ENCODE data around the gene EIF3D.

EIF3D gene

GRCh38 chr22:36528795-36529751, at the start of gene EIF3D:
Gene EIF3D (minus strand): TSS chr22:36529166. CDS start chr22:36526121, 3,045 bp downstream.
- Histone ChIP-seq H3K27me3 (ENCODE audit: control insufficient read depth in 2 of 2, insufficient read depth in 2 of 2, low read length in 2 of 2) (no peaks in the 10 kb centered on the region), H3K9ac (ENCODE audit: low read depth in 1 of 2, low read length in 2 of 2) (peak within 1 kb of the TSS; percentile 82 to 91), H3K36me3 (ENCODE audit: control insufficient read depth in 2 of 2, insufficient read depth in 2 of 2, low read length in 2 of 2) (peaks cover 28% of the 10 kb centered on the region in 2 donors), H3K27ac (ENCODE audit: low read depth in 2 of 2, low read length in 2 of 2) (peak within 1 kb of the TSS; percentile 95 to 98), H3K9me3 (ENCODE audit: control insufficient read depth in 2 of 2, low read length in 2 of 2) (no peaks in the 10 kb centered on the region), H3K4me3 (ENCODE audit: low read length in 2 of 2) (peak within 1 kb of the TSS; percentile 76 to 96), H3K4me1 (ENCODE audit: control insufficient read depth in 2 of 2, insufficient read depth in 2 of 2, low read length in 2 of 2) (peaks cover 0 to 8% of the 10 kb centered on the region in 2 donors)

- H3K9ac ChIP-seq (ENCODE audit: low read depth in 1 of 2, low read length in 2 of 2), result no peak overlapping the region
- H3K4me1 ChIP-seq (ENCODE audit: control insufficient read depth in 2 of 2, insufficient read depth in 2 of 2, low read length in 2 of 2), result no peaks in the 10 kb centered on the region
- no peaks in the 10 kb centered on the region for H3K9me3 ChIP-seq (ENCODE audit: control insufficient read depth in 2 of 2, low read length in 2 of 2)
- H3K27ac ChIP-seq (ENCODE audit: low read depth in 2 of 2, low read length in 2 of 2), result no peak overlapping the region
- H3K36me3 ChIP-seq (ENCODE audit: control insufficient read depth in 2 of 2, insufficient read depth in 2 of 2, low read length in 2 of 2), result no peaks in the 10 kb centered on the region
- no peak overlapping the region for H3K4me3 ChIP-seq (ENCODE audit: low read length in 2 of 2)
- H3K27me3 ChIP-seq (ENCODE audit: control insufficient read depth in 2 of 2, insufficient read depth in 2 of 2, low read length in 2 of 2), result peaks cover 0 to 2% of the 10 kb centered on the region in 2 donors
Measured at GRCh38 chr22:36578619-36579018, 49.7 kb upstream of the EIF3D start.

GRCh38 chr22:36577019-36577418, 48.1 kb upstream of the EIF3D start:
- H3K9me3 ChIP-seq (ENCODE audit: control insufficient read depth in 2 of 2, low read length in 2 of 2), result no peaks in the 10 kb centered on the region
- no peaks in the 10 kb centered on the region for H3K4me1 ChIP-seq (ENCODE audit: control insufficient read depth in 2 of 2, insufficient read depth in 2 of 2, low read length in 2 of 2)

GRCh38 chr22:36574728-36575127, 45.8 kb upstream of the EIF3D start:
- Histone ChIP-seq H3K27me3 (ENCODE audit: control insufficient read depth in 2 of 2, insufficient read depth in 2 of 2, low read length in 2 of 2) (peaks cover 0 to 2% of the 10 kb centered on the region in 2 donors), H3K4me3 (ENCODE audit: low read length in 2 of 2) (no peak overlapping the region), H3K4me1 (ENCODE audit: control insufficient read depth in 2 of 2, insufficient read depth in 2 of 2, low read length in 2 of 2) (no peaks in the 10 kb centered on the region), H3K27ac (ENCODE audit: low read depth in 2 of 2, low read length in 2 of 2) (no peak overlapping the region), H3K9ac (ENCODE audit: low read depth in 1 of 2, low read length in 2 of 2) (no peak overlapping the region), H3K9me3 (ENCODE audit: control insufficient read depth in 2 of 2, low read length in 2 of 2) (no peaks in the 10 kb centered on the region), H3K36me3 (ENCODE audit: control insufficient read depth in 2 of 2, insufficient read depth in 2 of 2, low read length in 2 of 2) (no peaks in the 10 kb centered on the region)

More at GRCh38 chr22:36577019-36577418, 48.1 kb upstream of the EIF3D start:
- H3K36me3 ChIP-seq (ENCODE audit: control insufficient read depth in 2 of 2, insufficient read depth in 2 of 2, low read length in 2 of 2), result no peaks in the 10 kb centered on the region
- H3K9ac ChIP-seq (ENCODE audit: low read depth in 1 of 2, low read length in 2 of 2), result no peak overlapping the region
- no peak overlapping the region for H3K4me3 ChIP-seq (ENCODE audit: low read length in 2 of 2)
- H3K27ac ChIP-seq (ENCODE audit: low read depth in 2 of 2, low read length in 2 of 2), result no peak overlapping the region
- H3K27me3 ChIP-seq (ENCODE audit: control insufficient read depth in 2 of 2, insufficient read depth in 2 of 2, low read length in 2 of 2), result peaks cover 0 to 2% of the 10 kb centered on the region in 2 donors

GRCh38 chr22:36573815-36574363, 44.9 kb upstream of the EIF3D start:
- Histone ChIP-seq H3K27ac (ENCODE audit: low read depth in 2 of 2, low read length in 2 of 2) (no peak overlapping the region), H3K4me3 (ENCODE audit: low read length in 2 of 2) (no peak overlapping the region), H3K9ac (ENCODE audit: low read depth in 1 of 2, low read length in 2 of 2) (no peak overlapping the region), H3K27me3 (ENCODE audit: control insufficient read depth in 2 of 2, insufficient read depth in 2 of 2, low read length in 2 of 2) (peaks cover 0 to 2% of the 10 kb centered on the region in 2 donors), H3K9me3 (ENCODE audit: control insufficient read depth in 2 of 2, low read length in 2 of 2) (no peaks in the 10 kb centered on the region), H3K36me3 (ENCODE audit: control insufficient read depth in 2 of 2, insufficient read depth in 2 of 2, low read length in 2 of 2) (no peaks in the 10 kb centered on the region), H3K4me1 (ENCODE audit: control insufficient read depth in 2 of 2, insufficient read depth in 2 of 2, low read length in 2 of 2) (no peaks in the 10 kb centered on the region)

- no peak overlapping the region for H3K4me3 ChIP-seq (ENCODE audit: low read length in 2 of 2)
- no peaks in the 10 kb centered on the region for H3K4me1 ChIP-seq (ENCODE audit: control insufficient read depth in 2 of 2, insufficient read depth in 2 of 2, low read length in 2 of 2)
- H3K9me3 ChIP-seq (ENCODE audit: control insufficient read depth in 2 of 2, low read length in 2 of 2), result no peaks in the 10 kb centered on the region
- no peak overlapping the region for H3K27ac ChIP-seq (ENCODE audit: low read depth in 2 of 2, low read length in 2 of 2)
- no peaks in the 10 kb centered on the region for H3K27me3 ChIP-seq (ENCODE audit: control insufficient read depth in 2 of 2, insufficient read depth in 2 of 2, low read length in 2 of 2)
- no peak overlapping the region for H3K9ac ChIP-seq (ENCODE audit: low read depth in 1 of 2, low read length in 2 of 2)
- H3K36me3 ChIP-seq (ENCODE audit: control insufficient read depth in 2 of 2, insufficient read depth in 2 of 2, low read length in 2 of 2), result no peaks in the 10 kb centered on the region
Measured at GRCh38 chr22:36571991-36572390, 43.0 kb upstream of the EIF3D start.

- Histone ChIP-seq H3K27me3 (ENCODE audit: control insufficient read depth in 2 of 2, insufficient read depth in 2 of 2, low read length in 2 of 2) (peaks cover 2% of the 10 kb centered on the region in 2 donors), H3K36me3 (ENCODE audit: control insufficient read depth in 2 of 2, insufficient read depth in 2 of 2, low read length in 2 of 2) (no peaks in the 10 kb centered on the region), H3K4me3 (ENCODE audit: low read length in 2 of 2) (no peak overlapping the region), H3K27ac (ENCODE audit: low read depth in 2 of 2, low read length in 2 of 2) (no peak overlapping the region), H3K4me1 (ENCODE audit: control insufficient read depth in 2 of 2, insufficient read depth in 2 of 2, low read length in 2 of 2) (no peaks in the 10 kb centered on the region), H3K9me3 (ENCODE audit: control insufficient read depth in 2 of 2, low read length in 2 of 2) (no peaks in the 10 kb centered on the region), H3K9ac (ENCODE audit: low read depth in 1 of 2, low read length in 2 of 2) (no peak overlapping the region)
Measured at GRCh38 chr22:36569999-36570398, 41.0 kb upstream of the EIF3D start.

GRCh38 chr22:36568846-36569245, 39.9 kb upstream of the EIF3D start:
- Histone ChIP-seq H3K27me3 (ENCODE audit: control insufficient read depth in 2 of 2, insufficient read depth in 2 of 2, low read length in 2 of 2) (peaks cover 4 to 8% of the 10 kb centered on the region in 2 donors), H3K9me3 (ENCODE audit: control insufficient read depth in 2 of 2, low read length in 2 of 2) (no peaks in the 10 kb centered on the region), H3K36me3 (ENCODE audit: control insufficient read depth in 2 of 2, insufficient read depth in 2 of 2, low read length in 2 of 2) (no peaks in the 10 kb centered on the region), H3K4me3 (ENCODE audit: low read length in 2 of 2) (no peak overlapping the region), H3K9ac (ENCODE audit: low read depth in 1 of 2, low read length in 2 of 2) (no peak overlapping the region), H3K27ac (ENCODE audit: low read depth in 2 of 2, low read length in 2 of 2) (no peak overlapping the region), H3K4me1 (ENCODE audit: control insufficient read depth in 2 of 2, insufficient read depth in 2 of 2, low read length in 2 of 2) (no peaks in the 10 kb centered on the region)

- H3K36me3 ChIP-seq (ENCODE audit: control insufficient read depth in 2 of 2, insufficient read depth in 2 of 2, low read length in 2 of 2), result no peaks in the 10 kb centered on the region
- H3K9ac ChIP-seq (ENCODE audit: low read depth in 1 of 2, low read length in 2 of 2), result no peak overlapping the region
- H3K4me3 ChIP-seq (ENCODE audit: low read length in 2 of 2), result no peak overlapping the region
- no peak overlapping the region for H3K27ac ChIP-seq (ENCODE audit: low read depth in 2 of 2, low read length in 2 of 2)
- no peaks in the 10 kb centered on the region for H3K9me3 ChIP-seq (ENCODE audit: control insufficient read depth in 2 of 2, low read length in 2 of 2)
- H3K4me1 ChIP-seq (ENCODE audit: control insufficient read depth in 2 of 2, insufficient read depth in 2 of 2, low read length in 2 of 2), result no peaks in the 10 kb centered on the region
- H3K27me3 ChIP-seq (ENCODE audit: control insufficient read depth in 2 of 2, insufficient read depth in 2 of 2, low read length in 2 of 2), result peaks cover 4 to 8% of the 10 kb centered on the region in 2 donors
Measured at GRCh38 chr22:36566720-36567119, 37.8 kb upstream of the EIF3D start.

GRCh38 chr22:36565686-36566085, 36.7 kb upstream of the EIF3D start:
- Histone ChIP-seq H3K9me3 (ENCODE audit: control insufficient read depth in 2 of 2, low read length in 2 of 2) (no peaks in the 10 kb centered on the region), H3K27me3 (ENCODE audit: control insufficient read depth in 2 of 2, insufficient read depth in 2 of 2, low read length in 2 of 2) (peaks cover 4 to 8% of the 10 kb centered on the region in 2 donors), H3K36me3 (ENCODE audit: control insufficient read depth in 2 of 2, insufficient read depth in 2 of 2, low read length in 2 of 2) (no peaks in the 10 kb centered on the region), H3K4me1 (ENCODE audit: control insufficient read depth in 2 of 2, insufficient read depth in 2 of 2, low read length in 2 of 2) (no peaks in the 10 kb centered on the region), H3K4me3 (ENCODE audit: low read length in 2 of 2) (no peak overlapping the region), H3K9ac (ENCODE audit: low read depth in 1 of 2, low read length in 2 of 2) (no peak overlapping the region), H3K27ac (ENCODE audit: low read depth in 2 of 2, low read length in 2 of 2) (no peak overlapping the region)

Measured in mucosa of rectum (tissue), 2 donors.